Memory B cell (primary cell): Measurements from ENCODE around the gene ADIPOR1.
"Not testable (repeated sequence)": the region's sequence is repeated elsewhere in the genome, so short reads cannot be mapped to it uniquely, and the experiment has no call there.

Experiments
- ATAC-seq: fragments of 150-1000 bp; cut with Tn5 transposase; 2 replicates; pipeline ENCODE4 v1.10.0; 2021; ENCODE audit warnings: low read depth, mild to moderate bottlenecking, moderate library complexity
- DNase-seq, 2 donors: peaks; one replicate each; pipeline ENCODE4 v3.0.0; 2022; ENCODE audit warnings: low spot score in 2 of 2
- H3K27ac Mint-ChIP-seq: one replicate; pipeline ENCODE4 v1.8.0; 2022; ENCODE audit warnings: mild to moderate bottlenecking, moderate library complexity, mixed read lengths
- H3K27me3 Mint-ChIP-seq: one replicate; pipeline ENCODE4 v1.8.0; 2022; ENCODE audit warnings: mixed read lengths
- H3K36me3 Mint-ChIP-seq: one replicate; pipeline ENCODE4 v1.8.0; 2022; ENCODE audit warnings: mild to moderate bottlenecking, mixed read lengths
- H3K4me1 Mint-ChIP-seq: one replicate; pipeline ENCODE4 v1.8.0; 2022; ENCODE audit warnings: mixed read lengths
- H3K4me3 Mint-ChIP-seq: one replicate; pipeline ENCODE4 v1.8.0; 2022; ENCODE audit warnings: mild to moderate bottlenecking, moderate library complexity, mixed read lengths
- H3K9me3 Mint-ChIP-seq: one replicate; pipeline ENCODE4 v1.8.0; 2022; ENCODE audit warnings: mixed read lengths

The ADIPOR1 gene

DNA sequence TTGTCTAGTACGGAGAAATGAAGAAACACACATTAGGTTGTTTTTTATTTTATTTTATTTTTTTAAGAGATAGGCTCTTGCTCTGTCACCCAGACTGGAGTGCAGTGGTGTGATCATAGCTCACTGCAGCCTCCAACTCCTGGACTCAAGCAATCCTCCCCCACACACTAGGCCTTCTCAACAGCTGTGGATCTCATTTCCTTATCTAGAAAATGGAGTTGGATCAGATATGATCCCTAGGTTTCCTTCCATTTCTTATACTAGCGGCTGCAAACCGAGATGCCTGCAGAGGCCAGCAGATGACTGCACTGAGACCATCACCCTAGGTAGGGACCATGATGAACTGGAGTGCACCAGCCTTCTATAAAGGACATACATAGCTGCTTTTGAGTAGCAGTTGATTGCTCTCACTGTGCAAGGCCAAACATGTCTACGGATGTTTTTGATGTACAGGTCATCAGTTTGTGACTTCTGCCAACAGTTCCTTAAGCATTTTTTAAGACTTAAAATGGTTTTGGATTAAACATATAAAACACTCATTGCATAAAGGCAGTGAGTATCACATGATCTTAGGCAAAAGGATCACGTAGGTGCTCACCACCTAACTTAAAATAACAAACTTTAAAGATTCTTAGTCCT lies 19.7 kb downstream of the ADIPOR1 start:
- H3K4me3 Mint-ChIP-seq = no peak overlapping the region
- H3K27me3 Mint-ChIP-seq = peaks cover 2% of the 10 kb centered on the region
- peaks cover 17% of the 10 kb centered on the region for H3K36me3 Mint-ChIP-seq
- ATAC-seq = no peak
- H3K9me3 Mint-ChIP-seq = no peaks in the 10 kb centered on the region
- no peak for DNase-seq
- no peak overlapping the region for H3K27ac Mint-ChIP-seq
- no peaks in the 10 kb centered on the region for H3K4me1 Mint-ChIP-seq

DNA sequence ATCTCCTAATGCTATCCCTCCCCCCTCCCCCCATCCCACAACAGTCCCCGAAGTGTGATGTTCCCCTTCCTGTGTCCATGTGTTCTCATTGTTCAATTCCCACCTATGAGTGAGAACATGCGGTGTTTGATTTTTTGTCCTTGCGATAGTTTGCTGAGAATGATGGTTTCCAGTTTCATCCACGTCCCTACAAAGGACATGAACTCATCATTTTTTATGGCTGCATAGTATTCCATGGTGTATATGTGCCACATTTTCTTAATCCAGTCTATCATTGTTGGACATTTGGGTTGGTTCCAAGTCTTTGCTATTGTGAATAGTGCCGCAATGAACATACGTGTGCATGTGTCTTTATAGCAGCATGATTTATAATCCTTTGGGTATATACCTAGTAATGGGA lies 21.7 kb downstream of the ADIPOR1 start:
- H3K4me1 Mint-ChIP-seq, ATAC-seq, H3K4me3 Mint-ChIP-seq, H3K27ac Mint-ChIP-seq, DNase-seq, H3K36me3 Mint-ChIP-seq, H3K9me3 Mint-ChIP-seq, H3K27me3 Mint-ChIP-seq: not testable (repeated sequence)

DNA sequence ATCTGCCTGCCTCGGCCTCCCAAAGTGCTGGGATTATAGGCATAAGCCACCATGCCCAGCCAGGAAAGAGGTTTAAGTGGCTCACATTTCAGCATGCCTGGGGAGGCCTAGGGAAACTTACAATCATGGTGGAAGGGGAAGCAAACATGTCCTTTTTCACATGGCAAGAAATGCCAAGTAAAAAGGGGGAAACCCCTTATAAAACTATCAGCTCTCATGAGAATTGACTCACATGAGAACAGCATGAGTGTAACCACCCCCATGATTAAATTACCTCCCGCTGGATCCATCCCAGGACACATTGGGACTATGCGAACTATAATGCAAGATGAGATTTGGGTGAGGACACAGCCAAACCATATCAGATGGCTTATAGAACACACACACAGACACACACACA lies 22.3 kb downstream of the ADIPOR1 start:
- H3K4me3 Mint-ChIP-seq = no peak overlapping the region
- no peaks in the 10 kb centered on the region for H3K4me1 Mint-ChIP-seq
- H3K27me3 Mint-ChIP-seq = peaks cover 2% of the 10 kb centered on the region
- peaks cover 3% of the 10 kb centered on the region for H3K9me3 Mint-ChIP-seq
- no peak overlapping the region for H3K27ac Mint-ChIP-seq
- DNase-seq (no peak), ATAC-seq (no peak)
- peaks cover under 1% of the 10 kb centered on the region for H3K36me3 Mint-ChIP-seq

DNA sequence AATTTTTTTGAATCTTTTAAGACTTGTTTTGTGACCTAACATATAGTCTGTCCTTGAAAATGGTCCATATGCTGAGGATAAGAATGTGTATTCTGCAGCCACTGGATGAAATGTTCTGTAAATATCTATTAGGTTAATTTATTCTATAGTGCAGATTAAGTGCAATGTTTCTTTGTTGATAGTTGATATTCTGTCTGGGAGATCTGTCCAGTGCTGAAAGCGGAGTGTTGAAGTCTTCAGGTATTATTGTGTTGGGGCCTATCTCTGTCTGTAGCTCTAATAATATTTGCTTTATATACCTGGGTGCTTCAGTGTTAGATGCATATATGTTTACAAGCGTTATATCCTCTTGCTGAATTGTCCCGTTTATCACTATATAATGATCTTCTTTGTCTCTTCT lies 23.4 kb downstream of the ADIPOR1 start:
- DNase-seq = no peak
- Mint-ChIP-seq H3K4me3 (no peak overlapping the region), H3K27ac (no peak overlapping the region), H3K4me1 (no peaks in the 10 kb centered on the region), H3K9me3 (peaks cover 3% of the 10 kb centered on the region), H3K27me3 (peaks cover 2% of the 10 kb centered on the region), H3K36me3 (no peaks in the 10 kb centered on the region)
- ATAC-seq = no peak

GRCh38 chr1:202932476-202932875 lies 25.6 kb downstream of the ADIPOR1 start:
- Mint-ChIP-seq H3K27ac (no peak overlapping the region), H3K9me3 (peaks cover 3% of the 10 kb centered on the region), H3K36me3 (no peaks in the 10 kb centered on the region), H3K4me3 (no peak overlapping the region), H3K27me3 (peaks cover 2% of the 10 kb centered on the region), H3K4me1 (no peaks in the 10 kb centered on the region)
- DNase-seq (no peak), ATAC-seq (no peak)

DNA sequence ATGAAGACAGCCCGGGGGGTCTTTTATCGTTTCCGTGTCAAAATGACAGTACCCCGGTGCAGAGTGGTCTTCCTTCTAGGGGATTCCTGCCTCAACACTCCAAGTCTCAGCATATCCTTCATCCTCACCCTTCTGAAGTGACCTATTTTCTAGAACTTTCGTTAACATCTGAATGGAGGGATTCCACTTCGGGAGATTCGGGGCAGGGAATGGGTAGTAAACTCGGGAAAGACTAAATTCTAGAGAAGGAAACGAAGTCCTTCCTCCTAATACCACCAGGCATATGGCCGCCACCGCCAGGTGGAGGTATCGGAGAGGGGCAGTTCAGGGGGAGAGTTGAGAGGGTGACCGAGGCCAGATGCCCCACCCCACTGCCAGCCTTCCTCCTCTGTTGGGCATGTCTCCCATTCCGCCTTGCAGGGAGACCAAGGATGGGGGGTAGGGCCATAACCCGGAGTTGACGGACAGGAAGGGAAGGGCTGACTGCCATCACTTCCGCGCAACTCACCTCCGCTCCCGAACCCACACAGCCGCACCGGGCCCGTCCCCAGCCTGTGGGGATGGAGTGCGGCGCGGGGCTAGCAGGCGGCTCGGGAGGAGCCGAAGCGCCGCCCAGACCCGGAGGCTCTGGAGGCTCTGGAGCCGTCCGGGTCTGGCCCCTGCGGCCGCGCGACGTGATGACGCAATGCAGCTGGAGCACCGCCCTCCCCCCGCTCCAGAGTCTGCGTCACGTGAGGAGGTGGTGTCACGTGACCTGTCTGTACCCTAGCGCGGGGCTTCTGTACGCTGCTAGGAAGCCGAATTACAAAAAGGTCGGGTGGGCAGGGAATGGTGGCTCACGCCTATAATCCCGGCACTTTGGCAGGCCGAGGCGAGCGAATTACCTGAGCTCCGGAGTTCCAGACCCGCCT lies 31.3 kb downstream of the ADIPOR1 start, which contains the start of gene KLHL12:
Gene KLHL12 (minus strand): TSS at position 654 of the 911 bp plus-strand sequence. CDS start 2,072 bp downstream, outside the sequence.
- peak; percentile 92 to 93 for DNase-seq
- H3K9me3 Mint-ChIP-seq = no peaks in the 10 kb centered on the region
- peak within 1 kb of the TSS; percentile 92 for H3K27ac Mint-ChIP-seq
- peaks cover 10% of the 10 kb centered on the region for H3K4me1 Mint-ChIP-seq
- peak within 1 kb of the TSS; percentile 92 for H3K4me3 Mint-ChIP-seq
- no peaks in the 10 kb centered on the region for H3K27me3 Mint-ChIP-seq
- peaks cover 2% of the 10 kb centered on the region for H3K36me3 Mint-ChIP-seq
- ATAC-seq = peak; percentile 93

DNA sequence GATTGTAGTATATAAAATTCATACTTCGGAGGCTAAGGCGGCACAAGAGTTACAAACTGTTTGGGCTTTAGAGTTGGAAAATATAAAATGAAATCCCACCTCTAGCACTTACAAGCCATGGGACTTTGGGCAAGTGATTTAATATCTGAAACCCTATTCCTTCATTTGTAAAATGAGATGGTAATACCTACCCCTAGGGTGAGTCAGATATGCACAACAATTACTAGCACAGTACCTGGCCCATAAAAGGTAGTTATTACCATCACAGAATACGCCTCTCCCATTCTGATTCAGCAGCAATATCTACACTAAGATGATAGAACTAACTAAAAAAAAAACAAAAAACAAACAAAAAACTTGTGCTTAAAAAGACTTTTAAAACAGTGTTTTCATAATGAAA lies 34.6 kb downstream of the ADIPOR1 start:
- no peak overlapping the region for H3K27ac Mint-ChIP-seq
- peaks cover 10% of the 10 kb centered on the region for H3K4me1 Mint-ChIP-seq
- H3K27me3 Mint-ChIP-seq = no peaks in the 10 kb centered on the region
- ATAC-seq (no peak), DNase-seq (no peak)
- peaks cover 6% of the 10 kb centered on the region for H3K36me3 Mint-ChIP-seq
- H3K9me3 Mint-ChIP-seq = no peaks in the 10 kb centered on the region
- H3K4me3 Mint-ChIP-seq = no peak overlapping the region

GRCh38 chr1:202919615-202920014 lies 38.5 kb downstream of the ADIPOR1 start:
- no peak overlapping the region for H3K4me3 Mint-ChIP-seq
- ATAC-seq (no peak), DNase-seq (no peak)
- H3K9me3 Mint-ChIP-seq = no peaks in the 10 kb centered on the region
- no peak overlapping the region for H3K27ac Mint-ChIP-seq
- H3K4me1 Mint-ChIP-seq = peaks cover 2% of the 10 kb centered on the region
- peaks cover 10% of the 10 kb centered on the region for H3K36me3 Mint-ChIP-seq
- no peaks in the 10 kb centered on the region for H3K27me3 Mint-ChIP-seq

GRCh38 chr1:202915146-202915545 lies 43.0 kb downstream of the ADIPOR1 start:
- Mint-ChIP-seq H3K27me3 (no peaks in the 10 kb centered on the region), H3K27ac (no peak overlapping the region), H3K36me3 (peaks cover 39% of the 10 kb centered on the region), H3K4me3 (no peak overlapping the region), H3K4me1 (no peaks in the 10 kb centered on the region), H3K9me3 (no peaks in the 10 kb centered on the region)
- DNase-seq (no peak), ATAC-seq (no peak)

DNA sequence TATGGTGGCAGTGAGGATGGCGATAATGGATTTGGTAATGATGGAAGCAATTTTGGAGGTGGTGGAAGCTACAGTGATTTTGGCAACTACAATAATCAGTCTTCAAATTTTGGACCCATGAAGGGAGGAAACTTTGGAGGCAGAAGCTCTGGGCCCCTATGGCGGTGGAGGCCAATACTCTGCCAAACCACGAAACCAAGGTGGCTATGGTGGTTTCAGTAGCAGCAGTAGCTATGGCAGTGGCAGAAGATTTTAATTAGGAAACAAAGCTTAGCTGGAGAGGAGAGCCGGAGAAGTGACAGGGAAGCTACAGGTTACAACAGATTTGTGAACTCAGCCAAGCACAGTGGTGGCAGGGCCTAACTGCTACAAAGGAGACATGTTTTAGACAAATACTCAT lies 45.6 kb downstream of the ADIPOR1 start:
- H3K36me3 Mint-ChIP-seq = peaks cover 45% of the 10 kb centered on the region
- not testable (repeated sequence) for DNase-seq, H3K4me1 Mint-ChIP-seq, H3K4me3 Mint-ChIP-seq, ATAC-seq, H3K27me3 Mint-ChIP-seq, H3K27ac Mint-ChIP-seq, H3K9me3 Mint-ChIP-seq

DNA sequence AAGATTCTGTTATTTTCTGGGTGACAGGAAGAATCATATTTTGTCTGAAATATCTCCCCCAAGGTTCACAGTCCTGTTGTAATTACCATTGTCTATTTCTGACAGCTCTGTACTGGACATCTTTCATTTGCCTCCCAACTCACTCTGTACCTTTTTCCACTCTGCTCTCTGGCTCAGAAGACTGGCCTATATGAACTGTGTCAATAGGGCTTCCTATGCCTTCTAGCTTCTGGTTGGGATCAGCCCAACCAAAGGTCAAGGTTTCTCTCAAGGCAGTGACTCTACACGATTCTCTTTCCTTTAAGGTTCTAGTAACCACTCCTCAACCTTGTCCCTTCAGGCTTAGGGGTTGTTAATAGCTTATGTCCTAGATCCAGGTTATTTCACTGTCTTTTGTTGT lies 48.6 kb downstream of the ADIPOR1 start:
- H3K36me3 Mint-ChIP-seq = peaks cover 44% of the 10 kb centered on the region
- H3K4me1 Mint-ChIP-seq = no peaks in the 10 kb centered on the region
- H3K4me3 Mint-ChIP-seq = no peak overlapping the region
- no peak for ATAC-seq
- no peaks in the 10 kb centered on the region for H3K27me3 Mint-ChIP-seq
- no peaks in the 10 kb centered on the region for H3K9me3 Mint-ChIP-seq
- no peak for DNase-seq
- no peak overlapping the region for H3K27ac Mint-ChIP-seq

- H3K9me3 Mint-ChIP-seq = no peaks in the 10 kb centered on the region
- ATAC-seq (no peak), DNase-seq (no peak)
- no peaks in the 10 kb centered on the region for H3K27me3 Mint-ChIP-seq
- no peaks in the 10 kb centered on the region for H3K4me1 Mint-ChIP-seq
- H3K36me3 Mint-ChIP-seq = peaks cover 43% of the 10 kb centered on the region
- H3K4me3 Mint-ChIP-seq = no peak overlapping the region
- no peak overlapping the region for H3K27ac Mint-ChIP-seq
Observed at GRCh38 chr1:202908998-202909397, 49.1 kb downstream of the ADIPOR1 start.

- Mint-ChIP-seq H3K4me3 (no peak overlapping the region), H3K27ac (no peak overlapping the region), H3K27me3 (no peaks in the 10 kb centered on the region), H3K4me1 (no peaks in the 10 kb centered on the region), H3K36me3 (peaks cover 21% of the 10 kb centered on the region), H3K9me3 (no peaks in the 10 kb centered on the region)
- ATAC-seq (no peak), DNase-seq (no peak)
Observed at GRCh38 chr1:202905331-202905730, 52.8 kb downstream of the ADIPOR1 start.

- H3K4me1 Mint-ChIP-seq, H3K27ac Mint-ChIP-seq, DNase-seq, ATAC-seq, H3K4me3 Mint-ChIP-seq, H3K27me3 Mint-ChIP-seq, H3K9me3 Mint-ChIP-seq: not testable (repeated sequence)
- H3K36me3 Mint-ChIP-seq = peaks cover 17% of the 10 kb centered on the region
Observed at GRCh38 chr1:202903808-202904207, 54.3 kb downstream of the ADIPOR1 start.
